GM18508 (cell line): ENCODE results near the gene TACC3.

Experiments
- ATAC-seq: cut with Tn5 transposase; IDR thresholded peaks from one replicate; pipeline ENCODE4 v1.9.1; 2021; ENCODE audit warnings: moderate number of reproducible peaks; ENCODE audit not compliant: insufficient read depth, unreplicated experiment

Gene TACC3

DNA sequence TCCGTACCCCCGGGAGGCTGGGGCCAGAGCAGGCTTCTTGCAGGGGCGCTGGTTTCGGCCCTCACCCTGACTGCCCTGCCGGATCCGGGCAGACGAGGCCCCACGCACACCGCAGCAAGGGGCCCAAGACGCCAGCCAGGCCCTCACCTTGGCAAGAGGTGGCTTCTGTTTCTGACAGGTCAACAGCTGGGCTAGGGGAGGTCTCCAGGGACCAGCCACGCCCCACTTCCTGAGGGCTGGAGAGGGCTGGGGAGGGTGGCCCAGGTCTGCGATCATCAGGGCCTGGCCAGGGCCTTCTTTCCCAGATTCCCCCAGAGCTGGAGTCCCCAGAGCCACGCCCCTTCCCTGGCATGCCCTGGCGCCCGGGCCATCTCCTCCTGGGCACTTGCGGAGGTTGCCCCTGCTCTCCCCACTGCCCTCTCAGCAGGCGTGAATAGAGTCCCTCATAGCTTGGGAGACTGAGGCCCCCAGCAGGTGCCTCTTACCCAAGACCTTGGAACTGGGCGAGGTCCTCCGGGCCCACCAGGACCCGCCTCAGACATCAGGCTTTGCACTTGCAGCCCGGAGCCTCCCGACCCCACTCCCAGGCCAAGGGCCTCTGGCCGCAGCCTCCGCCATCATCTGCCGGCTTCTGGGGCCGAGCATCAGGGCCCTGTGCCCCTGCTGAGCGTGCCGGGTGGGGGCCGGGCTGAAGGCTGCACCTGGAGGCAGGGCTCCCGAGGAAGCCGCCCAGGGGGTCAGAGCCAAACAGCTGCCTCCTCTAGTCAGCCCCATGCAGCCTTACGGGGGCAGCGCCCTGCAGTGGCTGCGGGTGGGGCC is 65.4 kb downstream of the TACC3 start:
- no peak for ATAC-seq

DNA sequence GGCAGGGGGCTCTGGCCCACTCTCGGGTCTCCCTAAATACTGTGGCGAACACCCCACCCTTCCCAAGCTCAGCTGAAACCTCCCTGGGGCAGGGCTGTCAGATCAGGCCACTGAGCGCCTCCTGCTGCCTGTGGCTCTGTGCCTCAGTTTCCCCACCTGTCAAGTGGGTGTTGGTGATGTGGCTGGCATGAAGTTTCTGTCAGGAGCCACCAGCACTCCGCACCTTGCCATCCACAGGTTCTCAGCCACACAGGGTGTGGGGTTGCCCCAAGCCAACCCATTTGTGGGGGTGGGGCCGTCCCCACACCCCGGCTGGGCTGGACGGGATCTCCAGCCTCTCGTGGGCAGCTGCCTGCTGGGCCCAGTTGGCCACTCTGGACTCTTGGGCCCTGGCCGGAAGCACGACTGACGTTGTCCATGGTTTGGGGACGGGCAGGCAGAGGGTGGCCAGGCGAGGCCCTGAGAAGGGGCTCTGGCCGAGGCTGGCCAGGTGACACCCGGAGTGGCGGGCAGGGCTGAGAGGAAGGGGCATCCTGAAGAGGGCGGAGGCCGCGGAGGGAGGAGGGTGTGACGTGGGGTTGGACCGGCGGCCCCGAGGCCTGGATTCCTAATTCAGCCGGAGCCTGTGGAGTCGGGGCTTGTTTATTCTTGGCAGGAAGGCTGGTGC is 66.2 kb downstream of the TACC3 start:
- no peak for ATAC-seq

DNA sequence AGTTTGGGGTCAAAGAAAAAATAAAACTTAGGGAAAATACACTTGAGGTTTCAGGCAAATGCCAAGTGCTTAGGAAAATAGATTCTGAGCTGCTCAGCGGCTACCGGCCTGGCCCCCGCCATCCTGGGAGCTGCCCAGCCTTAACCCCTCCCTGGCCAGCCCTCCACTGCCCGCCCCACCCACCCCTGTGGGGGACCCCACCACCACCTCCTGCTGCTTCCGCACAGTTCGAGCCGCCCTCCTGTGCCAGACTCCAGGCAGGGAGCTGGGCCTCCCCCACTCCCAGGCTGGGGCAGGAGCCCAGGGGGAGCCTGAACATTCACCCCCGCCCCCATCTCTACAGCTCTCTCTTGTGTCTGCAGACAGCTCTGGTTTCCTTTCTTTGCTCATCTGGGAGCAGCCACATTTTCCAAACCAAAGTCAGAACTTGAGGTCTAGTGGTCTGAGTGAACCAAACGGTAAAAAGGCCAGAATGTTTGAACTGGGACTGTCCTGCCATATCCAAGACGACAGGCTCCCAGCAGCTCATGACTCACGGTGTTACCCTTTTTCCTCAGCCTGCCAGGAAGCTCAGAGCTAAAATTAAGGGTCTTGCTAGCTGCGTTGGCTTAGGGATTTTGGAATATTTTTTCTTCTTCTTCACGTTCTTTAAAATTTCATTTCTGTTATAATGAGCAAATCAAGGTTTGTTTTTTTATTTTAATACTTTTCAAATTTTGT is 67.1 kb downstream of the TACC3 start:
- no peak for ATAC-seq

DNA sequence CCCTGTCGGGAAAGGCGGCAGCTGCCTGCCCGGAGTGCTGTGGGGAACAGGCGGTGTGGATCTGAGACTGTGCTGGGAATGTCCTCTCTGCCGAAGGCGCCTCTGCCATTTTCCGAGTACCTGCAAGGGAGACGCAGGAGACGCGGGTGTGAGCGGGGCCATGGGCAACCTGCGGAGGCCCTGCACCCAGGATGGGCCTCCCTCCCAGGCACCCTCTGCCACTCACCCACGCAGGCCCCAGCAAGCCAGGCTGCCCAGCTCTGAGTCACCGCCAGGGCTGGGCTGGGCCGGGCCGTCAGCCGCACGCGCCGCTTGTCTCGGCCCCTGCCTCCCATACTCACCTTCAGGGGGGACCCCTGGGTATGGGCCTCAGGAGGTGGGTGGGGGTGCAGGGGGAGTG is 68.2 kb downstream of the TACC3 start:
- ATAC-seq = no peak

DNA sequence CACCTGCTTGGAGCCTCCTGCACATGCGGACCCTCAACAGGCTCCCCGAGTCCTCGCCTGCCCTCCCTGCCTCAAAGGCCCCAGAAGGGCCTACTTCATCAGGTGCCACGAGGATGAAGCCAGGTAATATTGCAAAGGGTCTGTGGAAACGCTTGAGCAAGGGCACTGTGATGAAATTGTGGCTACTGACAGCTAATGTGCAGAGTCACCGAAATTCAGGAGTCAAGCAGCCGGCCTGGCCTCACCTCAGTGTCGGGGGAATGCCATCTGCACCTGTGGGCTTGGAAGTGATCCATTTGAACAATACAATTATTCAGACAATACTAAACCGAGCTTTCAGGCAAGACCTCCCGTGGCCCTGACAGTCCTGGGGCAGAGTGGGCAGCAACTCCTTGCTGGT is 68.7 kb downstream of the TACC3 start:
- ATAC-seq = no peak

DNA sequence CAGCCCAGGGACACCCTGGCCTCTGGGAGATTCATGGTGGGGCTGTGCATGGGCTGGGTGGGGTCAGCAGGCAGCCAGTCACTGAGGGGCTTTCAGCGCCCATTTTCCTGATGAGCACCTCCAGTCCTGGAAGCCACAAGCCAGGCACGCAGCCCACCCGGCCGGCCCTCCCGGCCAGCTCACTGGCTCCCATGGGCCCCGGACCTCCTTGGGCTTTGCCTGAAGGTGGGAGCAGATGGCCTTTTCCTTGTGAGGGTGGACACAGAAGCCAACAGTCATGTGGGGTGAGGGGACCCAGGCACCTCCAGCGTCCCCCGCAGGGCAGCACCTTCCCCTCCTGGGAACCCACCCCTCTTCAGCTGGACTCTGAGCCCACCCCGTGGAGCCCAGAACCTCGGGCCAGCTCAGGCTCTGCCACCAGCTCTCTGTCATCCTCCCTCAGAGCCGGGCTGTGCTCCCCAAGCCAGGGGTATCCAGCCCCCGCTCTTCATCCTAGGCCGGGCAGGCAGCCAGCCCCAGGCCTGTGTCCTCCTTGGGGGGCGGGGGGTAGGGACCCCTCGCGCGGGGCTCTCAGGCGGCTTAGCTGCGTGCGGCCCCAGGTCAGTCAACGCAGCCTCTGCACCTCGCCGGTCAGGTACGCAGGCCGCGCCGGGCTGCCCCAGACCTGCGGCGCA is 71.0 kb downstream of the TACC3 start:
- no peak for ATAC-seq

DNA sequence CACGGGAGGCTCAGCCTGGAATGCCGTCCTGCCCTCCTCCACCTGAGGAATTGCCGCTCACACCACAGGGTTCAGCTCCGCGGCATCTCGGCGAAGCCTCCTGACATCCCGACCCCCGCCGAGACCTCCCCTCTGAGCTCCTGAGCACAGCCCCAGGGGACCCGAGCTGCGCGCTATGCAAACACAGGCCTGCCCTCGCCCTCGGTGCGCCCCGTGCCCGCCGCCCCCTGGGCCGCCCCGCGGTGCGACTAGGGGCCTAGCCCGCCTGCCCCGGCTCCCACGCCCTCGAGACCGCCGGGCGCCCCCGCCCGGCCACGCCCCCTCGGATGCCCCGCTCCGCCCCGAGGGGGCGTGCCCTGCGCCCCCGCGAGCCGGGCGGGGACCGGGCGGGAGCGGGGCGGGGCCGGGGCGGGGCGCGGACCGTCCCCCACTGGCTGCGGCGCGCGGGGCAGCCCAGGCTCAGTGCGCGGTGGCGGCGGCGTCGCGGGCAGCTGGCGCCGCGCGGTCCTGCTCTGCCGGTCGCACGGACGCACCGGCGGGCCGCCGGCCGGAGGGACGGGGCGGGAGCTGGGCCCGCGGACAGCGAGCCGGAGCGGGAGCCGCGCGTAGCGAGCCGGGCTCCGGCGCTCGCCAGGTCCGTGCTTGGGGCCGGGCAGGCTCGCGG is 71.6 kb downstream of the TACC3 start, which contains the start of gene FGFR3:
Gene FGFR3, plus strand, starts transcription at position 462 of the 664 bp plus-strand sequence. CDS start 642 bp downstream, outside the sequence.
- ATAC-seq = no peak

DNA sequence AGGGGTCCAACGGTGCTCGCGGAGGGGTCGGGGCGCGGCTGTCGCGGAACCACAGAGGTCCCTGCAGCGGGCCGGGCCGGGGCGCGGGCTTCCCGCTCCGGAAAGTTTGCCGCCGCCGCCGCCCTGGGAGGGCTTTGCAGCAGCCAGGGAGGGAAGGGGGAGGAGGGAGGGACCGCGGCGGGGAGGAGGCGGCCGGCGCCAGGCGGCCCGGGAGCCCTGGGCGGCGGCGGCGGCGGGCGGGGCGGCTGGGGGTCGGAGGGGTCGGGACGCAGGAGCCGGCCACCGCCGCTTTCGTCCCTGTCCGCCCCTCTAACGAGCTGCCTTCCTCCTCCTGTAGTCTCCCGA is 72.1 kb downstream of the TACC3 start:
- ATAC-seq = no peak

DNA sequence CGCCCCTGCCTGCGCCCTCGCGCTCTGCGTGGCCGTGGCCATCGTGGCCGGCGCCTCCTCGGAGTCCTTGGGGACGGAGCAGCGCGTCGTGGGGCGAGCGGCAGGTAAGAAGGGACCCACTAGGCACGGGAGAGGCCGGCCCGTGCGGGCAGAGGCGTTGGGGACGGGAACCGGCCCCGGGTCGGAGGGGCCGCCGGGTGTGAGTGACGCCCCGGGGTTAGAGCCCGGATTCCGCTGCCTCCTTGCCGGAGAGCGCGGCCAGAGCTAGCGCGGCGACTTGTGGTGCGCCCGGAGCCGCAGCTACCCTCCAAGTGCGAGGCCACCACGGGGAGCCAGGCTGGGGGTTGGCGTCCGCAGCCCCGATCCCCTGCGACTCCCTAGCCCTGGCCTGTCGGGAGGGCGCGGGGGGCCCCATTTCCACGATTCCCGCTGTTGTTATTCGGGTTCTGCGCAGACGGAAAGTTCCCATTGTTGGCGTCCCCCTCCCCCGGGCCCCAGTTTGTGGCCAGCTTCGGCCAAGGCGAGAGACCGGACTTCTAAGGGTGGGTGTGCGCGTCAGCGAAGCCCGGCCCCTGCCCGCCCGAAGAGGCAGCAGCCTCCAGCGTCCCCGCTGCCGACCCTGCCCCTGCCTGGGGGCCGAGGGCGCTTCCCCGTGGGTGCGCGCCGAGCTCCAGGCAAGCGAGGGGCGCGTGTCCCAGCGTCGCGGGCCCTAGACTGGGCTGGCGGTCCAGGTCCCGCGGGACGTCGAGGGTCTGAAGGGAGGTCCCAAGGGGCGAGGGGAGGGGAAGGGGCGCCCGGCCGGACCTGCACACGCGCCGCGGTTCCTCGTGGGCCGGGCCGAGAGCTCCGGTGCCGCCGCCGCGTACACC is 72.9 kb downstream of the TACC3 start:
- ATAC-seq = no peak
